Measurements from ENCODE around the gene TMED1.

TMED1 gene

GRCh38 chr19:10808937-10809649, 26.9 kb downstream of the TMED1 start:
- DNase-seq = no peak

GRCh38 chr19:10805758-10806247, 30.2 kb downstream of the TMED1 start:
- no peak for DNase-seq

DNA sequence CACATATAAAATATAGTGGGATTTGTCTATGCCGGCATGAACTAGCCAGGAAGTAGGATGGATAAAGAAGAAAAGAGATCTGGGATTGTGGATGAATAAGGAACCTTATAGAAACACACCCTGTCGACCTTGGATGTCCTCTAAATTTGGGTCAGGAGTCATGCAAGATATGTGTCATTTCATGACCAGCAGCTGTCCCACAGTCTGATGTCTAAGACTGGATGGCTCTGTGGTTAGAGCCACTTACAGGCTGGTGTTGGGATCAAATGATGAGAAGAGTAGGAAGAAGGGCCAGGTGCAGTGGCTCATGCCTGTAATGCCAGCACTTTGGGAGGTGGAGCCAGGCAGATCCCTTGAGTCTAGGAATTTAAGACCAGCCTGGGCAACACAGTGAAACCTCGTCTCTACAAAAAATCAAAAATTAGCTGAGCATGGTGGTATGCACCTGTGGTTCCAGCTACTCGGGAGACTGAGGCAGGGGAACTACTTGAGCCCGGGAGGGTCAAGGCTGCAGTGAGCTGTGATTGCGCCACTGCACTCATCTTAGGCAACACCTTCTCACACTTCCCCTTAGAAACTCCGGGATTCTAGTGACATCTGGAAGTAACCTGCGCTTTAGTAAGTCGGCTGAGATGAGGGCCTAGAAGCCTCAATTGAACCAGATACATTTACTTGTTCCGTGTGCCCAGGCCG, 30.8 kb downstream of the TMED1 start:
- DNase-seq = no peak

DNA sequence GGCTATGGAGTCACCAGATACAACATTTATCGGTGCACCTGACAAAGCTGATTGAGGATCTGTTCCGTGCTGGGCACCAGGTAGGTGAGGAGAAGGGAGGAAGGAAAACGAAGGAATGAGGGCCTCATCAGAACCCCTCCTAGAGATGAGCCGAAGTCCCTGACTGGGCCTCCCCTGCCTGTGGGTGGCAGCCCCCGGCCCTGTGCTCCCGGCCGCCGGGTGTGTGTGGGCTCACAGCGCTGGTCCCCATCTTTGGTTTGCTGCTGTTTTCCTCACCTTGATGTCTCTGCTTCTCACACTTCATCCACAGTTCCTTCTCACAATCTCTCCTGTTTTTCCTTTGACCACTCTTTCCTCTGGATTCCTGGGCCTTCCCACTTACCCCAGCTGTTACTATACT, 32.8 kb downstream of the TMED1 start:
- DNase-seq = no peak

DNA sequence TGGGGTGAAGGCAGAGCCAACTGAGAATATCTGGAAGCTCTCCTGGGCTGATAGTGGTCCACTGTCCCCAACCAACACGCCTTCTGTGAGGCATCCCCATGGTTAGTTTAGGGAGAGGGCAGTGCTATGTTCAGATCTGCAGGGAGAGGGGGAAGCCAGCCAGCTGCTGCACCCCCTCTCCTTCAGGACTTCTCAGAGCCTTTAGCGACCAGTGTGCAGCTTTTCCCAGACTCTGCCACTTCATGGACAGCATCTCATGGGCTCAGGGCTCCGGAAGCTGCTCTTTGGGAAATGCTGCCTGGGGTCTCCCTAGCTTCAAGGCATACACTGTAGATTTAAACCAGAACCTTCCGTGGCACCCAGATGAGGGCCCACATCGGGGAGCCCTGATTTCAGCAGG, 33.5 kb downstream of the TMED1 start:
- DNase-seq = no peak

DNA sequence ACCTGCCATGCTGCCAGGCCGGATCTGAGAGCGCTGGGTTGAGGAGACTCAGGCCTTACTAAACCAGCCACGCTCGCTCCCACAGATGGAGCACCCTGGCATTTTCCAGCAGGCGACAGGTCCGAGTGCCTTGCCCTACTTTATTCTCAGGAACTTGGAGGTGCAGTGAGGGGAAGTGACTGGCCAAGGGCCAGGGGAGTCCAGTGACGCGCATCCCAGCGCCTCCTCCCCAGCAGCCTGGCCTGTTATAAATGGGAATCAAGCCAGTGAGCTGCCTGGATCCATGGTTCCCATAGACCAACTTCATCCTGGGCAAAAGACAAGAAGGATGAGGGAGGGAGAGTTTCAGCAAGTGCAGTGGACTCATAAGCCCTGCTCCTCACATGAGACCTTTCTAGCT, 35.5 kb downstream of the TMED1 start:
- DNase-seq = no peak

GRCh38 chr19:10797541-10798256, 38.3 kb downstream of the TMED1 start:
- no peak for DNase-seq

- DNase-seq = no peak
Measured at GRCh38 chr19:10797078-10797477, 38.9 kb downstream of the TMED1 start.

GRCh38 chr19:10796653-10797052, 39.4 kb downstream of the TMED1 start:
- no peak for DNase-seq

DNA sequence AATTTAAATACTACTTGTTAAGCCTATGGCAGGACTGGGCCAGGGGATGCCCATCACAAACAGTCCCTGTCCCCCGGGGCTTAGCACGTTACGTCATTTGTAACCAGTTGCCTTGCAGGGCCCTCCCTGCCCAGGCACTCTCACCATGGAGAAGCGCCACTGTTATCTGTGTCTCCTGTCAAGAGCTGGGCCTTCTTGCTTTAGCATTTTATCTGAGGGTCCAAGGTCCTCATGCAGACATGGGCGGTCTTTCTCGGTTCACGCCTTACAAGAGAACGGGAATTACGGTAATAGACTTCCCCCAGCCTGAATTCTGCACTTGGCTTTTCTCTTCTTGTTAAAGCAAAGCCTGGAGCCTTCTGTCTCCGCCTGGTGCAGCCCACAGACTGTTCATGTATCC, 46.1 kb downstream of the TMED1 start:
- no peak for DNase-seq

GRCh38 chr19:10788146-10788545, 47.9 kb downstream of the TMED1 start:
- DNase-seq = no peak

DNA sequence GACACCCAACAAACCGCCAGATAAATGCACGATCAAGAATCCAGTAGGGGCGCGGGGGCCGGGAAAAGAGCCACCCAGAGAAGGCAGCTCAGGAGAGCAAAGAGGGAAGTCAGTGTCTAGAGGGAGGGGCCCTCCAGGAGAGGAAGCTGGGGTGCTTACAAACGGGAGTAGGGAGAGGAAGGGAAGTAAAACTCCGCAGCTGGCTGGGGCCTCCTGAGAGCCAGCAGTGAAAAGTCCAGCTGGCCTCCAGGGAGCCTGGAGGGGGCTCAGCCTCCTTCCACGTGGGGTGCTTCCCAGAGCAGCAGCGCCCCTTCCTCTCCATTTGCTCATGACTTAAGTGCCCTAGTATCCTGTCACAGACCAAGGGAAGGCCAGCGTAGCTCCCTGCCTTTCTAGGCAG, 51.8 kb downstream of the TMED1 start:
- DNase-seq = no peak

GRCh38 chr19:10782795-10783194, 53.2 kb downstream of the TMED1 start:
- no peak for DNase-seq
